ENCODE results near the gene ZSWIM1.
A peak's percentile ranks its signal among the peaks of the same experiment; 100 is the strongest.

Gene ZSWIM1

GRCh38 chr20:45933266-45934045 is 52.4 kb downstream of the ZSWIM1 start:
- peak in 4 of 5 experiments; percentile 29 to 78 (median 42) for DNase-seq

- DNase-seq: peak in 2 of 5 experiments; percentile 22 to 47
These were observed 53.1 kb downstream of the ZSWIM1 start for GRCh38 chr20:45934046-45934585.

All from T-helper 2 cell (primary cell).